Stimulated activated CD4-positive, alpha-beta T cell treated with anti-CD3 and anti-CD28 coated beads, Interleukin-12 subunit alpha, Interleukin-12 subunit beta, amount 100 ng/mL, for 24 hours (primary cell): ENCODE results near the gene ADCY4.

Source experiments
- DNase-seq, 2 experiments: peaks; one replicate each; pipeline ENCODE4 v3.0.0-alpha.2; 2020; ENCODE audit warnings: low read depth in 2 of 2

Gene ADCY4

GRCh38 chr14:24315807-24316596 is 18.9 kb downstream of the ADCY4 start:
- no peak for DNase-seq

GRCh38 chr14:24315243-24315806 is 19.5 kb downstream of the ADCY4 start:
- no peak for DNase-seq

GRCh38 chr14:24314377-24315193 is 20.3 kb downstream of the ADCY4 start:
- DNase-seq = no peak

- no peak for DNase-seq
Measured at GRCh38 chr14:24313913-24314312, 21.0 kb downstream of the ADCY4 start.

GRCh38 chr14:24312736-24313507 is 21.9 kb downstream of the ADCY4 start:
- DNase-seq = no peak

GRCh38 chr14:24311837-24312615 is 22.8 kb downstream of the ADCY4 start:
- no peak for DNase-seq

- peak in 1 of 2 experiments; percentile 32 for DNase-seq
Measured at GRCh38 chr14:24310646-24311604, 23.9 kb downstream of the ADCY4 start, which contains the start of gene LTB4R. Gene LTB4R (plus strand): TSS chr14:24311502. CDS start chr14:24315652, 4,150 bp downstream.

GRCh38 chr14:24310265-24310645 is 24.6 kb downstream of the ADCY4 start:
- DNase-seq = no peak

GRCh38 chr14:24309538-24310264 is 25.2 kb downstream of the ADCY4 start, which contains the start of gene LTB4R2:
Gene LTB4R2 (plus strand): TSS chr14:24310140. CDS start chr14:24310665, 525 bp downstream.
- DNase-seq = no peak

GRCh38 chr14:24308342-24309124 is 26.3 kb downstream of the ADCY4 start:
- DNase-seq = no peak

- DNase-seq = no peak
Measured at GRCh38 chr14:24307575-24308341, 27.1 kb downstream of the ADCY4 start, which contains the start of gene CIDEB. Gene CIDEB (minus strand): TSS chr14:24307977. CDS start chr14:24307858, 119 bp downstream.

GRCh38 chr14:24307156-24307574 is 27.7 kb downstream of the ADCY4 start:
- no peak for DNase-seq

- no peak for DNase-seq
Measured at GRCh38 chr14:24304019-24304387, 30.9 kb downstream of the ADCY4 start.

GRCh38 chr14:24300326-24300980 is 34.4 kb downstream of the ADCY4 start:
- no peak for DNase-seq

- peak; percentile 87 to 92 for DNase-seq
Measured at GRCh38 chr14:24299255-24300191, 35.3 kb downstream of the ADCY4 start, which contains the start of the genes DHRS1 and NOP9. Gene DHRS1 (minus strand): TSS chr14:24299780. CDS start chr14:24299106, 674 bp downstream. Gene NOP9 (plus strand): TSS chr14:24299850. CDS start chr14:24299955, 105 bp downstream.
